HG02759 (cell line): ENCODE measurements around the gene FERMT2.
"Not testable (repeated sequence)": the region's sequence is repeated elsewhere in the genome, so short reads cannot be mapped to it uniquely, and the experiment has no call there.

Experiments
- ATAC-seq: cut with Tn5 transposase; IDR thresholded peaks from one replicate; pipeline ENCODE4 v1.9.1; 2021; ENCODE audit warnings: mild to moderate bottlenecking, moderate library complexity; ENCODE audit not compliant: unreplicated experiment

FERMT2 gene

DNA sequence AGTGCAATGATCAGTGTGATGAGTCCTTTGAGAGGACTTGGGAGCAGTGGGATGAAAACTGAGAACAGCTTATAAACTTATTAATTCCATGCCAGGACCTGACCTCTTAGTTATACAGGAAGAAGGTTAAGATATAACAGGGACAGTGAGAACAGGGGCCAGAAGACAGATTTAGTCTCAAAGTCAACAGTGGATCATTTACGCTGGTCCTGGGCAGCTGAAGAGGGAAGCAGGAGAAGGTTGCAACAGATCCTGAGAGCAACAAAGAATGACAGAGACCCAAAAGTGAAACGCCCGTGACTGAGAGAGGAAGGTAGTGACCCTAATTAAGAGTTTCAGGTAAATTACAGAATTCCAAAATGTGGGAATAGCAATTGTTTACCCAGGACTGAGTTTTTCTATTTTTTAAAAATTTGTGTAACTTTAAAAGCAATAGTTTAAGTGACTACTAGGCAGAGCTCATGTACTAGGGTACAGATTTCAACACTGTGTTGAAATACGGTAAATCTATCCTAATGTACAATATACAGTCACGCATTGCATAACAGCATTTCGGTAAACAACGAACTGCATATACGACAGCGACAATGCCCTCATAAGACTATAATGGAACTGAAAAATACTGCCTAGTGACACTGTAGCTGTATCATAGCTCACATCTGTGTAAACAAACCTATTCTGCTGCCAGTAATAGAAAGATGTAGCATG, 81.8 kb downstream of the FERMT2 start:
- no peak for ATAC-seq

DNA sequence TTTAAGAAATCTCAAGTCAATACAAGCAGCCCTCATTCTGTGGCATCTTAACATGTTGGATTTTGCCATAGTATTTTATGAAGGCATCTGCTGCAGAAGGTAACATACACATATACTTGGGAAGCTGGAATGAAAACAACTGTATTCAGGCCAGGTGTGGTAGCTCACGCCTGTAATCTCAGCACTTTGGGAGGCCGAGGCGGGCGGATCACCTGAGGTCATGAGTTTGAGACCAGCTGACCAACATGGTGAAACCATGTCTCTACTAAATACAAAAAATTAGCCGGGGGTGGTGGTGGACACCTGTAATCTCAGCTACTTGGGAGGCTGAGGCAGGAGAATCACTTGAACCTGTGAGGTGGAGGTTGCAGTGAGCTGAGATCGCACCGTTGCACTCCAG, 86.0 kb downstream of the FERMT2 start:
- not testable (repeated sequence) for ATAC-seq

- no peak for ATAC-seq
These were observed 87.5 kb downstream of the FERMT2 start for GRCh38 chr14:52863334-52863700.

DNA sequence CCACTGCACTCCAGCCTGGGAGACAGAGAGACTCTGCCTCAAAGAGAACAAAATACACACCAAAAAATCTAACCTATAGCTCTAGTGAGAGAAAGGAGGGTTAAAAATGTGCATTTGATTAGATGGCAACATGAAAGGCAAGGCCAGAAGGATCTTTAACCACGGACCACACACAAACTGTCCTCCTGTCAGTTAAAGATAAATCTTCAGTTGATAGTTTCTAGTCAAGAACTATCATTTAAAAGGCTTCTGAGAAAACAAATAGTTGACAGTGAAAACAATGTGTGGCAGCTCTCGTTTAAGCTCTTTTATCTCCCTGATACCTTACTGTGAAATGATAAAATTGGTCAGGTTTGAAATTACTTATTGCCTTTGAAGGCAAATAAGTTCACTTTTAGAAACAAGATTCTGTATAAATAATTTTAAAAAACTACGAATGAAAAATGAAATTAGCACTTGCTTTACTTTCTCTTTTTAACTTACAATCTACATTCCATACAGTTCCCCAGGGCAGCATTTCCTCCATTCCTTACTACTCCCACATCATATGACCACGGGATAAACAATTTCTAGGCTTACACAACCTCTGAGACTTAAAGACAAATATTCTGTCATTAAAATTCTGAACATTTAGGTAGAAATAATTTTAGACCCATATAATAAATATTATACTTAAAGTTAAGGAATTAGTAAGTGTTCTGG, 88.1 kb downstream of the FERMT2 start:
- ATAC-seq = no peak

DNA sequence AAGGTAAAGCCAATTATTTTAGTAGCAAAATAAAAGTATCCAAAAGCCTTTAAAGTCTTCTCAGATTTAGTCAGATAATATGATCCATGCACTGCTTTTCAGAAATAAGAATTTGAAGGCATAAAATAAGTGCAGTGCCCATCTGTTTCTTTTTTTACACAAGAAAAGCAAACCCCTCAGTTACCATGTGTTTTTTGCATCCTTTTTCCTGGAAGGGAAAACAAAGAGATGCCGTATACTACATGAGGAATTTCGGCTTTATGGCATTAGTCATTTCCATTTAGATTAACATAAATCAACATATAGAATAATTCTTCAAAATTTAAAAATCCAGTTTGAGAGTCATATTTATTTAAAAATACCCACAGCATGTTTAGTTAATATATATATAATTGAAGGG, 89.4 kb downstream of the FERMT2 start:
- no peak for ATAC-seq

DNA sequence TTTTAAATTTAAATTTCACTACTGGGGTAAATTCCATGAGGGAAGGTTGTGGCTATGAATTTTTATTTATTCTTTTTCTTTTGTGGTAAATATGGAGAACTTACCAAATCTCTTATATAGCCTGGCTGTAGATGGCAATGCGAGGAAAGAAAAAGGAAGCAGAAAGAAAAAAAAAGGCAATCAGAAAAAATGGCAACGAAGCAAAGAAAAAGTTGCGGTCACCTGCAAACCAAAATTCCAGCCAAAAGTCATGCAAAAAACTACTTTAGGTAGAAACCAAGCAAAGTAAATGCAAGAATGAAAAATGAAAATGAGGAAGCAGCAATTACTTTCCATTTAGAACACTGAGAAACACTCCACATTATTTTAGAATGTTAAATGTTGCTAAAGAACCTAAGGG, 89.9 kb downstream of the FERMT2 start:
- ATAC-seq = no peak

- no peak for ATAC-seq
These were observed 90.6 kb downstream of the FERMT2 start for GRCh38 chr14:52860209-52860608.

DNA sequence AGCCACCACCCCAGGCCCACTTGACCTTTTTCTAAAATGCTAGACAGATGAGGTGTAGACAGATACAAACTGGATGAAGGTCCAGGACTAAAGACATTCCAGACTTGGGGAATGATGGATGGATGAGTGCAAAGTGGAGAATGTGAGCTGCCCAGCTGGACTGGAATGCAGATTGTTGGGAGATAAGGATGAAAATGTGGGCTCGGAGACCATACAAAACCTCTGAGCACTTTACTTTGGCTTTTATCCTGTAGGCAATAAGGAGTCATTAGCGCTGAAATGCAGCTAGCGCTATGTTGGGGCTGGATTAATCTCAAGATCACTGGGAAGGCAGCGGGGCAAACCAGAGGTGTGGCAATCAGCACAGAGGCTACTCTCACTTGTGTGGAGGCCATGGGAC, 94.7 kb downstream of the FERMT2 start:
- ATAC-seq = no peak

DNA sequence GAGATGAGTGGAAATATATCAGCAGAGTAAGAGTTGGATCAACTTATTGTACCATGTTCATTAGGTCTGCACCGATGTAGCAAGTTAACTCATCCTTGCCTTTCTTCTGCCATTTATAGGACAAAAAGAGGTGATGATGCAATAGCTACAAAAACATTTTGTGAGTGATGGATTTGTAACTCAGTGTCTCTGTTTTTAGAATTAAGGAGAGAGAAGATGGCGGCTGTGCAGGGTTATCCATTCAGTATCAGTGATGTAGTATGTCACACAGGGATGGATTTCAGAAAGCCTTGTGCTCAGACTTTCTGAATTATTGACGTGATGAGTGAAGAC, 97.4 kb downstream of the FERMT2 start:
- no peak for ATAC-seq

- ATAC-seq = no peak
These were observed 97.9 kb downstream of the FERMT2 start for GRCh38 chr14:52852810-52853521.

DNA sequence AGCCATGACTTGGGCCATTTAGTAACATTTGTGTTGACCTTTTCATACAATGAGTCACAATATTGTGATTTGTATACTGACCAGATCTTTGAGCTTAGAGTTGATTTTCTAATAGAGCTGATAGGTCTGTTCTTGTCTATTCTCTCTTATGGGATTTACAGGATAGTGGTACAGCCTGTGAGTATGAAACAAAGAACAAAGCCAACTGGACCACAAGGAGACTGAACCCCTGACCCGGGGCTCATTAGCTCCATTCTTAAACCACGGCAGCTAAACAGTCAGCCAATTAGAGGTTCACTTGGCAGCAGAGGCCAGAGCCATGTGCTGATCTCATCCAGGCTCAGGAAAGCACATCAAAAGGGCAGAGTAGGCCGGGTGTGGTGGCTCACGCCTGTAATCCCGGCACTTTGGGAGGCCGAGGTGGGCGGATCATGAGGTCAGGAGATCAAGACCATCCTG, 100.4 kb downstream of the FERMT2 start:
- no peak for ATAC-seq

GRCh38 chr14:52848626-52849025, 102.2 kb downstream of the FERMT2 start:
- no peak for ATAC-seq

DNA sequence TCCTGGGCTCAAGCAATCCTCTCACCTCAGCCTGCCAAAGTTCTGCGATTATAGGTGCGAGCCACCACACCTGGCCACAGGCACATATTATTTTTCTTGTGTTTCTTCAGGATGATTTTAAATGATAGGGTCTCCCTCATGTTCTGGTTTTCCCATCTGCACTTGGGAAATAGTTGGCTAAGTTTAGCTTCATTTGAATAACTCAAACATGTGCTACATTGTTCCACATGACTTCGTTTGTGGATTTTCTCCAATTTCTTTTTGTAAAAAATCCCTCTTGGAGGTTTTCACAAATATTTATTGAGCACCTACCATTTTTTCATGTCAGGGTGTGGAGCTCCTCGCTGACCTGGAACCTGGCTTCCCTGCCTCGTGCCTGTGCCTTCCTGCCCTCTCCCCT, 104.3 kb downstream of the FERMT2 start:
- no peak for ATAC-seq

GRCh38 chr14:52845081-52845480, 105.8 kb downstream of the FERMT2 start:
- ATAC-seq = no peak

DNA sequence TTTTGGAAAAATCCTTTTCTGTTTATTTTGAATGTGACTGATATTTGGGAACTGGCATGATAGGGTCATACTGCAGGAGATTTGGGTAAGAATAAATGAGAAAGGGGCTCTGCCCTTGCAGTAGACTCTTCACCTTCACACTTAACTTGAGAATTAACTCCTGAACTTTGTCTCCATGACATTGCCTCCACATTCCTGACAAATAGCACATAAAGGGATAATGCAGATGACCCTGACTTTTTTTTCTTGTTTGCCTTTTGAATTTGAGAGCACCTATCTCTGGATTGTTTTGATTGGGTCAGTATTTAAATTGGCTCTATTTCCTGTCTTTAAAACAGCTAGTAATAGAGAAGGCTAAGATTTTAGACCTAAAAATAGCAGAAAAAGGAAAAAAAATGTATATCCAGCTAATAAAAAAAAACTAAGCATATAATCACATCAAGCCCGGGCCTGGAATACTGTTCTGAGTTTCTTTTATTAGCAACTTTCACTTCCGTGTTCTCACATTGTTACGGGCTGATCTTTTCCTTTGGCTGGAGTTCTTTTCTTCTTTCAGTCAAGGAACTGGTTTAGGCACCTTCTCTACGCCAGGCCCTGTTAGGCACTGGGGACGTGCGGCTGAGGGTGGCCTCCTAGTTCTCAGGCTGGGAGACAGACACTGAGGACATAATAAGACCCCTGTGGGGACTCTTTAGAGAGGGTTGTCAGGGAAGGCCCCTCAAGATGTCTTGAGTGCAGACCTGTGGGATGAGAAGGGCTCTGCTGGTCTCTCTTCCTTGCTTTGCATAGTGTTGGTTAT, 106.4 kb downstream of the FERMT2 start:
- ATAC-seq = no peak

- no peak for ATAC-seq
These were observed 110.0 kb downstream of the FERMT2 start for GRCh38 chr14:52840877-52841276.

GRCh38 chr14:52837451-52837850, 113.4 kb downstream of the FERMT2 start:
- no peak for ATAC-seq

GRCh38 chr14:52836063-52836462, 114.8 kb downstream of the FERMT2 start:
- ATAC-seq = no peak

- ATAC-seq = no peak
These were observed 115.5 kb downstream of the FERMT2 start for GRCh38 chr14:52835122-52835903.

DNA sequence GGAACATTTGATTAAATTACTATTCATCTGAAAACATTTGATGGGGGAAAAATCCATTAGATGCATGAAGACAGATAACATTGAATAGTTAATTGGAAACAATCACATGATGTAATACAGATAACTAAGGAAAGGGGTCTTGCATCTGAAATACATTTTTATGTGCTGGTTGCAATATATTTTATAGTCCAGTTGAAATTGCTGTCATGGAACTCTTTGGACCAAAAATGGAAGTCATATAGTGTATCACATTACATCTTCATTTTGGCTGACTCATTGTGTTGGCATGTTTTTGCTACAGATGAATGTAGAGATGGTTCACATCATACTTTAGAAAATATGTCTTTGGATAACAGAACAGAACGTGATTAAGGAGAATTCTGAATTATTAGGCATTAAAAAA, 116.4 kb downstream of the FERMT2 start:
- ATAC-seq = no peak

DNA sequence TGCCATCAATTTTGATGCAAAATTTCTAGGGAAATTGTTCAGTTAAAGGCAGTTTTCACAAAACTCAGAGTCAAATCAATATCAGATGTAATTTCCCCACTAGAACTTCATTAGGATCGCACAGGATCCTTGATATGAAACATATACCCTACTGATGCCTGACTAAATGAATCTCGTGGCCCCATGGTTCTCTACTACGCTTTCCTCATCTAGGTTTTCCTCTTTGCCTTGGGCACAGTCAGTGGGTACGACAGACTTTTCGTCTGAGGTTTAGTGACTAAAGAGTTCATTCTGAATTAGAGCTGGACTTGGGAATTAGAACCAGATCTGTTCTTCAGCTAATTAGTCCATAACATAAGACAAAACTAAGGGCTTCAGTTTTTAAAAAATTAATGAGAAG, 117.0 kb downstream of the FERMT2 start:
- ATAC-seq = no peak
